Gastroesophageal sphincter (tissue), 4 donors: ENCODE measurements around the gene CCNDBP1. TPM values are rescaled to one million over a fixed set of nuclear protein-coding genes. Genes with fewer than 3 reads are reported as not detected.
"Not testable (repeated sequence)": the region's sequence is repeated elsewhere in the genome, so short reads cannot be mapped to it uniquely, and the experiment has no call there.

ENCODE experiments used
- ATAC-seq: fragments of 150-250 bp; one replicate; pipeline ENCODE4 v1.9.1; 2016; ENCODE audit warnings: mild to moderate bottlenecking, moderate library complexity
- H3K27ac ChIP-seq, 4 donors: fragments of 200-600 bp; sonication (generic) in 3 of 4; 1 replicate in 3 of 4; 2 replicates in 1 of 4; pipeline ENCODE4 v1.5.1; 2016 to 2019
- H3K27me3 ChIP-seq: fragments of 200-600 bp; sonication (generic); one replicate; pipeline ENCODE4 v1.5.1; 2019
- H3K36me3 ChIP-seq, 2 donors: fragments of 200-600 bp; sonication (generic); one replicate each; pipeline ENCODE4 v1.5.1; 2019; ENCODE audit warnings: control low read depth in 1 of 2
- H3K4me1 ChIP-seq, 3 donors: fragments of 200-600 bp; sonication (generic); 1 replicate in 2 of 3; 2 replicates in 1 of 3; pipeline ENCODE4 v1.5.1; 2016 to 2019; ENCODE audit warnings: control low read depth in 2 of 3
- H3K4me3 ChIP-seq, 2 donors: fragments of 200-600 bp; sonication (generic); one replicate each; pipeline ENCODE4 v1.5.1; 2019; ENCODE audit warnings: mild to moderate bottlenecking in 1 of 2, moderate library complexity in 1 of 2
- H3K9me3 ChIP-seq, 3 donors: fragments of 200-600 bp; sonication (generic); one replicate each; pipeline ENCODE4 v1.5.1; 2017 to 2019; ENCODE audit warnings: control low read depth in 2 of 3
- CTCF ChIP-seq, 4 experiments: fragments of 200-600 bp in 2 of 4; fragments of 450-650 bp in 2 of 4; sonication (generic) in 1 of 4; IDR thresholded peaks; one replicate each; pipeline ENCODE4 v1.5.1; 2017 to 2019; ENCODE audit warnings: antibody characterized with exemption in 4 of 4, mild to moderate bottlenecking in 2 of 4, moderate library complexity in 2 of 4
- EP300 ChIP-seq: sonication (generic); formaldehyde crosslinking; IDR thresholded peaks from one replicate; pipeline ENCODE4 v1.6.1; 2017; ENCODE audit warnings: antibody characterized with exemption, mild to moderate bottlenecking
- POLR2A ChIP-seq, 2 donors: fragments of 450-650 bp; IDR thresholded peaks; one replicate each; pipeline ENCODE4 v1.6.1; 2017; ENCODE audit warnings: antibody characterized with exemption in 2 of 2, mild to moderate bottlenecking in 2 of 2, moderate library complexity in 1 of 2
- POLR2AphosphoS5 ChIP-seq: sonication (generic); formaldehyde crosslinking; IDR thresholded peaks from one replicate; pipeline ENCODE4 v1.6.1; 2017; ENCODE audit warnings: antibody characterized with exemption
- WGBS, 2 donors: methylation state at CpG; one replicate each; pipeline ENCODE4 v1.1.5; 2018; ENCODE audit warnings: low coverage in 1 of 2; 5-methylcytosine and 5-hydroxymethylcytosine counted together
- total RNA-seq, 4 donors: library from RNA; depleted of rRNA; stranded (reverse); fragments of >200 nt; gene quantifications; one replicate each; pipeline ENCODE4 v1.1.0, GENCODE V29; 2016

Gene CCNDBP1
- total RNA-seq, 4 donors from 2014 or later: 43.0 to 70.9 (median 54.1) TPM

GRCh38 chr15:43150191-43150929 is 34.8 kb upstream of the CCNDBP1 start:
- Histone ChIP-seq H3K9me3 (no peaks in the 10 kb centered on the region), H3K36me3 (peaks cover 0 to 94% of the 10 kb centered on the region in 2 donors), H3K4me1 (no peaks in the 10 kb centered on the region), H3K4me3 (no peak overlapping the region), H3K27ac (no peak overlapping the region), H3K27me3 (no peaks in the 10 kb centered on the region)
- TF ChIP-seq CTCF (IDR thresholded peaks at IDR 0.05): no peak
- no peak for TF ChIP-seq EP300
- TF ChIP-seq POLR2A (IDR thresholded peaks at IDR 0.05): no peak
- no peak for TF ChIP-seq POLR2AphosphoS5
- 85 to 94% methylated on average over 5 of the region's 5 CpGs for WGBS, 2 donors
- ATAC-seq: no peak

- peaks cover 0 to 97% of the 10 kb centered on the region in 2 donors for H3K36me3 ChIP-seq
- ATAC-seq: no peak
- H3K4me3 ChIP-seq: no peak overlapping the region
- H3K27ac ChIP-seq: no peak overlapping the region
- no peak for TF ChIP-seq EP300
- no peaks in the 10 kb centered on the region for H3K9me3 ChIP-seq
- H3K4me1 ChIP-seq: no peaks in the 10 kb centered on the region
- no peaks in the 10 kb centered on the region for H3K27me3 ChIP-seq
- WGBS, 2 donors: 82 to 92% methylated on average over 2 of the region's 2 CpGs
Measured at GRCh38 chr15:43151688-43152087, 33.5 kb upstream of the CCNDBP1 start.

- no peaks in the 10 kb centered on the region for H3K27me3 ChIP-seq
- no peak for ATAC-seq
- H3K9me3 ChIP-seq: no peaks in the 10 kb centered on the region
- H3K4me1 ChIP-seq: no peaks in the 10 kb centered on the region
- H3K36me3 ChIP-seq: peaks cover 0 to 97% of the 10 kb centered on the region in 2 donors
- no peak overlapping the region for H3K4me3 ChIP-seq
- no peak overlapping the region for H3K27ac ChIP-seq
- TF ChIP-seq CTCF (IDR thresholded peaks at IDR 0.05): no peak
- TF ChIP-seq POLR2A (IDR thresholded peaks at IDR 0.05): no peak
- TF ChIP-seq POLR2AphosphoS5: no peak
- TF ChIP-seq EP300: no peak
Measured at GRCh38 chr15:43153269-43153668, 31.9 kb upstream of the CCNDBP1 start.

DNA sequence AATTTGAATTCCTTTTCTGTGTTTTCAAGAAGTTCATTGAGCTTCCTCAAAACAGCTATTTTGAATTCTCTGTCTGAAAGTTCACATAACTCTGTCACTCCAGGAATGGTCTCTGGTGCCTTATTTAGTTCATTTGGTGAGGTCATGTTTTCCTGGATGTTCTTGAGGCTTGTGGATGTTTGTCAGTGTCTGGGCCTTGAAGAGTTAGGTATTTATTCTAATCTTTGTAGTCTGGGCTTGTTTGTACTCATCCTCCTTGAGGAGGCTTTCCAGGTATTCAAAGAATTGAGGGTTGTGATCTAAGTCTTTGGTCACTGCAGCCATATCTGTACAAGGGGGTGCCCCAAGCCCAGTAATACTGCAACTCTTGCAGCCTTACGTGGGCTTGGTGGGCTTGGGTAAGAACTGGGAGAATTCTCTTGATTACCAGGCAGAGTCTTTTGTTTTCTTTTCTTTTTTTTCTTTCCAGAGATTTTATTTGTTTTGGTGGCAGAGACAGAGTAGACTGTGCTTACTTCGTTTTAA is 19.3 kb upstream of the CCNDBP1 start:
- 90 to 100% methylated on average over 2 of the region's 2 CpGs for WGBS, 2 donors
- no peak for TF ChIP-seq POLR2AphosphoS5
- TF ChIP-seq EP300: no peak
- TF ChIP-seq POLR2A (IDR thresholded peaks at IDR 0.05): no peak
- TF ChIP-seq CTCF (IDR thresholded peaks at IDR 0.05): no peak
- Histone ChIP-seq H3K4me3 (no peak overlapping the region), H3K9me3 (no peaks in the 10 kb centered on the region), H3K36me3 (peaks cover 3 to 69% of the 10 kb centered on the region in 2 donors), H3K27ac (no peak overlapping the region), H3K4me1 (peaks cover 0 to 9% (median 0%) of the 10 kb centered on the region in 3 donors), H3K27me3 (no peaks in the 10 kb centered on the region)
- no peak for ATAC-seq

DNA sequence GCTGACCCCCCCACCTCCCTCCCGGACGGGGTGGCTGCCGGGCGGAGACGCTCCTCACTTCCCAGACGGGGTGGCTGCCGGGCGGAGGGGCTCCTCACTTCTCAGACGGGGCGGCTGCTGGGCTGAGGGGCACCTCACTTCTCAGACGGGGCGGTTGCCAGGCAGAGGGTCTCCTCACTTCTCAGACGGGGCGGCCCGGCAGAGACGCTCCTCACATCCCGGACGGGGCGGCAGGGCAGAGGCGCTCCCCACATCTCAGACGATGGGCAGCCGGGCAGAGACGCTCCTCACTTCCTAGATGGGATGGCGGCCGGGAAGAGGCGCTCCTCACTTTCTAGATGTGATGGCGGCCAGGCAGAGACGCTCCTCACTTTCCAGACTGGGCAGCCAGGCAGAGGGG is 17.9 kb upstream of the CCNDBP1 start:
- not testable (repeated sequence) for H3K9me3 ChIP-seq, H3K4me3 ChIP-seq, H3K27ac ChIP-seq, ATAC-seq, H3K4me1 ChIP-seq, H3K27me3 ChIP-seq
- no CpG with 5 or more reads among the region's 28 CpGs for WGBS, 2 donors
- peaks cover 3 to 62% of the 10 kb centered on the region in 2 donors for H3K36me3 ChIP-seq
